Esophagus muscularis mucosa (tissue), 4 donors: ENCODE results near the gene CUX1. TPM values are rescaled to one million over a fixed set of nuclear protein-coding genes. Genes with fewer than 3 reads are reported as not detected.

Experiments used
- DNase-seq: peaks from one replicate; pipeline ENCODE4 v3.0.0-alpha.2; 2017; ENCODE audit errors: extremely low spot score
- H3K27ac ChIP-seq, 4 donors: fragments of 200-600 bp; sonication (generic); replicated peaks in 1 of 4; 1 replicate in 3 of 4; 2 replicates in 1 of 4; pipeline ENCODE4 v1.5.1; 2016 to 2019; ENCODE audit warnings: mild to moderate bottlenecking in 1 of 4
- H3K27me3 ChIP-seq, 4 donors: fragments of 200-600 bp; sonication (generic); one replicate each; pipeline versions ENCODE4 v1.5.1 to v1.6.0; 2016 to 2019
- H3K36me3 ChIP-seq, 4 donors: fragments of 200-600 bp; sonication (generic); one replicate each; pipeline ENCODE4 v1.5.1; 2016 to 2019
- H3K4me1 ChIP-seq, 4 donors: fragments of 200-600 bp; sonication (generic); one replicate each; pipeline ENCODE4 v1.5.1; 2016 to 2019
- H3K4me3 ChIP-seq, 4 donors: fragments of 200-600 bp; sonication (generic); 1 replicate in 2 of 4; 2 replicates in 2 of 4; pipeline ENCODE4 v1.5.1; 2016 to 2019; ENCODE audit warnings: mild to moderate bottlenecking in 4 of 4, moderate library complexity in 1 of 4
- H3K9me3 ChIP-seq, 4 donors: fragments of 200-600 bp; sonication (generic); 1 replicate in 3 of 4; 2 replicates in 1 of 4; pipeline ENCODE4 v1.5.1; 2016 to 2019
- EP300 ChIP-seq: sonication (generic); formaldehyde crosslinking; IDR thresholded peaks from one replicate; pipeline ENCODE4 v1.6.1; 2017; ENCODE audit warnings: antibody characterized with exemption
- POLR2A ChIP-seq: fragments of 450-650 bp; IDR thresholded peaks from one replicate; pipeline ENCODE4 v1.6.1; 2017; ENCODE audit warnings: antibody characterized with exemption, moderate library complexity, mild to moderate bottlenecking, low read depth
- POLR2AphosphoS5 ChIP-seq, 2 donors: sonication (generic); formaldehyde crosslinking; IDR thresholded peaks; one replicate each; pipeline ENCODE4 v1.6.1; 2017; ENCODE audit warnings: antibody characterized with exemption in 2 of 2
- WGBS: methylation state at CpG from one replicate; pipeline ENCODE4 v1.1.5; 2018; 5-methylcytosine and 5-hydroxymethylcytosine counted together
- intact Hi-C: fragments of 100-400 bp; cut with DNase I; formaldehyde crosslinking; loops from one replicate; pipeline ENCODE4 v1.15.1; 2023
- total RNA-seq, 4 donors: library from RNA; depleted of rRNA; stranded (reverse); fragments of >200 nt; gene quantifications; one replicate each; pipeline versions ENCODE4 v1.1.0 to v1.2.1, GENCODE V29; 2016
- TF ChIP-seq, protein P1 (sequence below), 3 experiments: fragments of 200-600 bp in 2 of 3; fragments of 450-650 bp in 1 of 3; sonication (generic) in 2 of 3; IDR thresholded peaks; one replicate each; pipeline ENCODE4 v1.5.1; 2017 to 2019; ENCODE audit warnings: antibody characterized with exemption in 3 of 3, mild to moderate bottlenecking in 2 of 3, moderate library complexity in 1 of 3

The CUX1 gene
- total RNA-seq, 4 donors from 2014 or later = 61.5 to 136 (median 92.3) TPM

DNA sequence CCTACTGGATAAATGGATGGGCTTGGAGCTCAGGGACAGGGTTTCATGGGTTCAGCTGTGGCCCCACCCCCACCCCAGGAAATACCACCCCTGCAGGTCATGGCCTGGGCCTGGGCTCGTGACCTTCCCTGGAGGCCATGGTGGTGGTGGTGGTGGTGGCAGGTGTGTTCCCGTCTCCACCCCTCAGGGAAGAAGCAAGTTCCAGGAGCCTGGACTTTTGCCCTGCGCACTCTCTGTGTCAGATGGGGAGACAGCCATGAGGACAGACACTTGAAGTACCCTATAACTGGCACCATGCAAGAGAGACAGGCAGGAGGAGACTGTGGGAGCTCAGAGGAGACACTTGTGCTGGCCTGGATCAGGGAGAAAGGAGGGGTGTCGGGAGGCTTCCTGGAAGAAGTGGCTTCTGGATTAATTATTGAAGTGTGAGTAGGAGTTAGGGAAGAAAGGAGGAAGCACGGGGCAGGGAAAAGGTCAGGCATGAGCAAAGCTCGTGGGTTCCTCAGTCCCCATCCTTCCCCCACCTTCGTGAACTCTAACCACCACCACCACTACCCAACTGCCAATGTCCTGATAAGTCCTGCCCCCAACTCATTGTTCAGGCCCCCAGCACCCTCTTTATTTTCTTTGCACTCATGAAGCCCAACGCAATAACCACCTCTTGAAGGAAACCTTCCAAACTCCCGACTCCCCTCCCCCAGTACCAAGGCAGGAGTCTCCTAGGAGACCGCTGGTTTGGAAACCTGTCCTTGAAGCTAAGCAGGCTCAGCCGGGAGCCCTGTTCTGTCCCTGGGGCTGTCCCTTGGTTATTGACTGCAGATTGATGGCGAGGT, 478.1 kb downstream of the CUX1 start:
- Histone ChIP-seq H3K4me1 (peaks cover 3 to 8% (median 7%) of the 10 kb centered on the region in 4 donors), H3K36me3 (no peaks in the 10 kb centered on the region), H3K4me3 (no peak overlapping the region), H3K27ac (no peak overlapping the region), H3K27me3 (peaks cover 0 to 64% (median 0%) of the 10 kb centered on the region in 4 donors), H3K9me3 (no peaks in the 10 kb centered on the region)
- TF ChIP-seq POLR2A (no peak), EP300 (no peak), POLR2AphosphoS5 (IDR thresholded peaks at IDR 0.05) (no peak)
- TF ChIP-seq, protein P1, sequence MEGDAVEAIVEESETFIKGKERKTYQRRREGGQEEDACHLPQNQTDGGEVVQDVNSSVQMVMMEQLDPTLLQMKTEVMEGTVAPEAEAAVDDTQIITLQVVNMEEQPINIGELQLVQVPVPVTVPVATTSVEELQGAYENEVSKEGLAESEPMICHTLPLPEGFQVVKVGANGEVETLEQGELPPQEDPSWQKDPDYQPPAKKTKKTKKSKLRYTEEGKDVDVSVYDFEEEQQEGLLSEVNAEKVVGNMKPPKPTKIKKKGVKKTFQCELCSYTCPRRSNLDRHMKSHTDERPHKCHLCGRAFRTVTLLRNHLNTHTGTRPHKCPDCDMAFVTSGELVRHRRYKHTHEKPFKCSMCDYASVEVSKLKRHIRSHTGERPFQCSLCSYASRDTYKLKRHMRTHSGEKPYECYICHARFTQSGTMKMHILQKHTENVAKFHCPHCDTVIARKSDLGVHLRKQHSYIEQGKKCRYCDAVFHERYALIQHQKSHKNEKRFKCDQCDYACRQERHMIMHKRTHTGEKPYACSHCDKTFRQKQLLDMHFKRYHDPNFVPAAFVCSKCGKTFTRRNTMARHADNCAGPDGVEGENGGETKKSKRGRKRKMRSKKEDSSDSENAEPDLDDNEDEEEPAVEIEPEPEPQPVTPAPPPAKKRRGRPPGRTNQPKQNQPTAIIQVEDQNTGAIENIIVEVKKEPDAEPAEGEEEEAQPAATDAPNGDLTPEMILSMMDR (IDR thresholded peaks at IDR 0.05) = no peak
- intact Hi-C loops = no loop called here
- no peak for DNase-seq
- WGBS = 76% methylated on average over 11 of the region's 12 CpGs

DNA sequence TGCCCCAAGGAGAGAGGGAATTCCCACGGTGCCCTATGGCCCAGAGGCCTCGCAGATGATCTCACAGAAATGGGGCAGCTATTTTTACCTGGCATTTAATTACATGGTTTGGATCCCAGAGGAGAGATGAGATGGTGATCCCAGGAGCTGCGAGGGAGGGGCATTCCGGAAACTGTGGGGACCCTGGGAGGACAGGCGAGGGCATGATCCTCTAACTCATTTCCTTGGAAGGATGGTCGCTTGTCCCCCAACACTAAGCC, 478.7 kb downstream of the CUX1 start:
- Histone ChIP-seq H3K4me3 (no peak overlapping the region), H3K27me3 (peaks cover 0 to 66% (median 0%) of the 10 kb centered on the region in 4 donors), H3K9me3 (no peaks in the 10 kb centered on the region), H3K36me3 (no peaks in the 10 kb centered on the region), H3K4me1 (peaks cover 4 to 14% (median 12%) of the 10 kb centered on the region in 4 donors), H3K27ac (no peak overlapping the region)
- WGBS = 77% methylated on average over 6 of the region's 6 CpGs
- no peak for TF ChIP-seq EP300
- TF ChIP-seq, protein P1 (IDR thresholded peaks at IDR 0.05) = no peak
- no peak for TF ChIP-seq POLR2AphosphoS5 (IDR thresholded peaks at IDR 0.05)
- intact Hi-C loops = no loop called here
- no peak for DNase-seq

DNA sequence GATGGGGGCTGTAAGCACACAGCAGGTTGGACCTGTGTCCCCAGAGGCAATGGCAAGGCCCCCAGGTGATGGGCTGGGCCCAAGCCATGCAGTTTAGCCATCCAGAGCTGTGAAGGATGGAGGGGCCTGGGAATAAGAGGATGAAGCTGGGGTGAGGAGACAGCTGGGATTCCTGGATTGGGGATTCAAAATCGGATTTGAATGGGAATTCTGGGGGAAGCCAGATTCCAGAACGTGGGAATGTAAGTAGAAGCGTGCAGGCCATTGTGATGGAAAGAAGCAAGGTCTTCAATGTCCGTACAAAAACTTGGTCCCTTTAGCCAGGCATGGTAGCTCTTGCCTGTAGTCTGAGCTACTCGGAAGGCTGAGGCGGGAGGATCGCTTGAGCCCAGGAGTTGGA, 479.1 kb downstream of the CUX1 start:
- no peak for TF ChIP-seq EP300
- TF ChIP-seq POLR2A = no peak
- no peak for TF ChIP-seq POLR2AphosphoS5 (IDR thresholded peaks at IDR 0.05)
- TF ChIP-seq, protein P1 (IDR thresholded peaks at IDR 0.05) = no peak
- intact Hi-C loops = no loop called here
- no peaks in the 10 kb centered on the region for H3K36me3 ChIP-seq
- no peaks in the 10 kb centered on the region for H3K9me3 ChIP-seq
- H3K27ac ChIP-seq = no peak overlapping the region
- DNase-seq = no peak
- peaks cover 4 to 14% (median 12%) of the 10 kb centered on the region in 4 donors for H3K4me1 ChIP-seq
- 95% methylated on average over 7 of the region's 7 CpGs for WGBS
- H3K4me3 ChIP-seq = no peak overlapping the region
- H3K27me3 ChIP-seq = peaks cover 0 to 65% (median 0%) of the 10 kb centered on the region in 4 donors

DNA sequence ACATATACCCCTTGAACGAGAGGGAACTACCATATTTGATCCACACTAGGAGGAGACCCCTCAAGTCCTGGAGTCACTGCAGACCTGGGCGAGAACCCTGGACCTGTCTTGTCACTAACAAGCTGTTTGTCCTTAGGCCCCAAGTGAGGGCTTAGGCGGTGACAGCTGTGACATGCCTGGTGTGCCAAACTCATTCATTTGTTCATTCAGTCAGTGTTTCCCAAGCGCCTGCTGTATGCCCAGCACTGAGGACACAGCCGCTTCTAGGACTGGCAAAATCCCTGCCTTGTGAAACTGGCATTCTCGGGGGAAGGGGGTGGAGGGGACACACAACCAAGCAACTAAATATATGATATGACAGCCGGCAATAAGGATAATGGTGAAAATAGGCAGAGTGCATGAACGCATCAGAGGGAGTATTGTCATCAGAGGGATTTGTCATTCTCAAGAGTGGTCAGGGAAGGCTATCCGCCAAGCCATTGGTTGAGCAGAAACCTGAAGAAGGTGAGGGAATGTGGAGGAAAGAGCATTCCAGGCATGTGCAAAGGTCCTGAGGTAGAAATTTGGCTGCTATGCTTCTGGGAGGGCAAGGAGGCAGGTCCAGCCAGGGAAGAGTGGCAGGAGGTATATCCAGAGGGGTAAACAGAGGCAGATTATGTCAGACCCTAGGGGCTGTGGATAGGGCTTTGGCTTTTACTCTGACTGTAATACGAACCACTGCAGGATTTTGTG, 480.2 kb downstream of the CUX1 start:
- 93% methylated on average over 10 of the region's 10 CpGs for WGBS
- TF ChIP-seq POLR2A (no peak), EP300 (no peak), POLR2AphosphoS5 (IDR thresholded peaks at IDR 0.05) (no peak)
- TF ChIP-seq, protein P1 (IDR thresholded peaks at IDR 0.05) = no peak
- Histone ChIP-seq H3K4me1 (peaks cover 4 to 14% (median 11%) of the 10 kb centered on the region in 4 donors), H3K4me3 (no peak overlapping the region), H3K27ac (no peak overlapping the region), H3K9me3 (no peaks in the 10 kb centered on the region), H3K36me3 (no peaks in the 10 kb centered on the region), H3K27me3 (peaks cover 0 to 54% (median 0%) of the 10 kb centered on the region in 4 donors)
- DNase-seq = no peak
- intact Hi-C loops = no loop called here
